SK-N-SH treated with all-trans-retinoic acid at 6 μM for 48 hours (cell line): ENCODE results near the gene ZC3H10.

Source experiments
- ATAC-seq: fragments of 200-7000 bp; cut with Tn5 transposase; 3 replicates; pipeline ENCODE4 v1.9.1; 2020; ENCODE audit warnings: mild to moderate bottlenecking, moderate library complexity
- ARNTL ChIP-seq: fragments of 450-650 bp; formaldehyde crosslinking; IDR thresholded peaks from 2 replicates; pipeline ENCODE4 v1.5.0; 2020; ENCODE audit warnings: low read depth, mild to moderate bottlenecking, moderate library complexity, borderline replicate concordance
- BACH2 ChIP-seq: fragments of 250-450 bp; sonication (Bioruptor Pico); IDR thresholded peaks from 2 replicates; pipeline ENCODE4 v1.9.0; 2021; ENCODE audit warnings: mild to moderate bottlenecking, borderline replicate concordance
- CREB5 ChIP-seq: fragments of 250-450 bp; sonication (Bioruptor Pico); IDR thresholded peaks from 2 replicates; pipeline ENCODE4 v1.5.1; 2020; ENCODE audit warnings: low read depth, mild to moderate bottlenecking, moderate library complexity
- CSDC2 ChIP-seq: fragments of 250-450 bp; sonication (Bioruptor Pico); IDR thresholded peaks from 2 replicates; pipeline ENCODE4 v1.5.0; 2020; ENCODE audit warnings: mild to moderate bottlenecking, moderate library complexity
- CSRNP3 ChIP-seq: fragments of 250-450 bp; sonication (Bioruptor Pico); IDR thresholded peaks from 2 replicates; pipeline ENCODE4 v1.5.1; 2021; ENCODE audit warnings: mild to moderate bottlenecking, moderate library complexity
- ISL1 ChIP-seq: fragments of 250-450 bp; sonication (Bioruptor Pico); IDR thresholded peaks from 2 replicates; pipeline ENCODE4 v2.1.2; 2022; ENCODE audit warnings: mild to moderate bottlenecking, moderate library complexity
- POU6F1 ChIP-seq: fragments of 250-450 bp; sonication (Bioruptor Pico); IDR thresholded peaks from 2 replicates; pipeline ENCODE4 v1.8.0; 2021; ENCODE audit warnings: low read depth, mild to moderate bottlenecking, moderate library complexity, borderline replicate concordance
- PPARA ChIP-seq: fragments of 250-450 bp; sonication (Bioruptor Pico); IDR thresholded peaks from 2 replicates; pipeline ENCODE4 v1.5.0; 2020; ENCODE audit warnings: mild to moderate bottlenecking, borderline replicate concordance
- RARB ChIP-seq: fragments of 250-450 bp; sonication (Bioruptor Pico); IDR thresholded peaks from 2 replicates; pipeline ENCODE4 v1.8.0; 2021; ENCODE audit warnings: mild to moderate bottlenecking, moderate library complexity
- SNAI2 ChIP-seq: fragments of 250-450 bp; sonication (Bioruptor Pico); IDR thresholded peaks from 2 replicates; pipeline ENCODE4 v1.5.0; 2020; ENCODE audit warnings: mild to moderate bottlenecking, moderate library complexity
- TCF4 ChIP-seq: fragments of 250-450 bp; sonication (Bioruptor Pico); IDR thresholded peaks from 2 replicates; pipeline ENCODE4 v1.8.0; 2021; ENCODE audit warnings: mild to moderate bottlenecking, moderate library complexity, borderline replicate concordance
- TOX ChIP-seq: fragments of 250-450 bp; sonication (Bioruptor Pico); IDR thresholded peaks from 2 replicates; pipeline ENCODE4 v1.8.0; 2021; ENCODE audit warnings: mild to moderate bottlenecking, moderate library complexity, borderline replicate concordance
- TSHZ2 ChIP-seq: fragments of 250-450 bp; sonication (Bioruptor Pico); IDR thresholded peaks from 2 replicates; pipeline ENCODE4 v1.5.0; 2020; ENCODE audit warnings: mild to moderate bottlenecking, moderate library complexity
- ZC3H10 ChIP-seq: fragments of 250-450 bp; sonication (Bioruptor Pico); IDR thresholded peaks from 2 replicates; pipeline ENCODE4 v1.5.1; 2021; ENCODE audit warnings: mild to moderate bottlenecking, moderate library complexity
- ZFP3 ChIP-seq: fragments of 250-450 bp; sonication (Bioruptor Pico); IDR thresholded peaks from 2 replicates; pipeline ENCODE4 v1.5.0; 2020; ENCODE audit warnings: mild to moderate bottlenecking, moderate library complexity
- ZFP30 ChIP-seq: fragments of 450-650 bp; formaldehyde crosslinking; IDR thresholded peaks from 2 replicates; pipeline ENCODE4 v1.5.0; 2022; ENCODE audit warnings: mild to moderate bottlenecking, moderate library complexity
- ZNF565 ChIP-seq: fragments of 450-650 bp; formaldehyde crosslinking; conservative IDR thresholded peaks from 2 replicates; pipeline ENCODE4 v1.5.0; 2020; ENCODE audit warnings: low read depth, mild to moderate bottlenecking, moderate library complexity
- ZNF70 ChIP-seq: fragments of 450-650 bp; formaldehyde crosslinking; IDR thresholded peaks from 2 replicates; pipeline ENCODE4 v1.5.0; 2020; ENCODE audit warnings: mild to moderate bottlenecking, moderate library complexity
- ZNF8 ChIP-seq: fragments of 450-650 bp; formaldehyde crosslinking; IDR thresholded peaks from 2 replicates; pipeline ENCODE4 v1.5.0; 2020; ENCODE audit warnings: mild to moderate bottlenecking, moderate library complexity
- TF ChIP-seq, protein P1 (sequence below): fragments of 250-450 bp; sonication (Bioruptor Pico); IDR thresholded peaks from 2 replicates; pipeline ENCODE4 v1.8.0; 2020; ENCODE audit warnings: mild to moderate bottlenecking, moderate library complexity, borderline replicate concordance

ZC3H10 gene

DNA sequence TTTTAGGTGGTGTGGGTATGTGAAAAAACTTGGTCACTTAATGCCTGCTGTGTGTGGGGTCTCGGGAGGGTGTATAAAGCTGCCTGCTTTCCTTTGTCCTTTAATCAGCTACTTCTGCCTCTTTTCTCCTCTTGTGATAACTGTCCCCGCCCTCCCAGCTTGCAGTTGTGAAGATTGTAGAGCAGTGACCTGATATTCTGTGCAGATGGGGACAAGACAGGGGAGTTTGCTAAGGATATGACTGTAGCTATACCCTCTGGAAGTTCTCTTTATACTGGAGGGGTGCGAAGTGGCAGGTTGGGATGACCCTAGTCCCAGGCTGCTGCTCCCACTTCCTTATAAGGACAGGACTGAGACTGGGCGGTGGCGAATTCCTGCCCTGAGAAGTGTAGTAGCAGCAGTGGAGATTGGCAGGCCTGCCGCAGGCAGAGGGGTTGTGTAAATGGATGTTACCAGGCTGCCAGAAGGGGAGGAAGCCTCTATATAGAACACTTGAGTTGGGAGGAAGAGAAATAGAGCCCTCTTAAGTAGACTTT lies 40.9 kb downstream of the ZC3H10 start:
- ATAC-seq = peak; percentile 57
- TF ChIP-seq ZC3H10 (CRISPR knock-in tag) = no peak
- TF ChIP-seq, all 23 proteins: peak for 0

- ATAC-seq = no peak
- TF ChIP-seq TSHZ2 = no peak
- TF ChIP-seq, protein P1, sequence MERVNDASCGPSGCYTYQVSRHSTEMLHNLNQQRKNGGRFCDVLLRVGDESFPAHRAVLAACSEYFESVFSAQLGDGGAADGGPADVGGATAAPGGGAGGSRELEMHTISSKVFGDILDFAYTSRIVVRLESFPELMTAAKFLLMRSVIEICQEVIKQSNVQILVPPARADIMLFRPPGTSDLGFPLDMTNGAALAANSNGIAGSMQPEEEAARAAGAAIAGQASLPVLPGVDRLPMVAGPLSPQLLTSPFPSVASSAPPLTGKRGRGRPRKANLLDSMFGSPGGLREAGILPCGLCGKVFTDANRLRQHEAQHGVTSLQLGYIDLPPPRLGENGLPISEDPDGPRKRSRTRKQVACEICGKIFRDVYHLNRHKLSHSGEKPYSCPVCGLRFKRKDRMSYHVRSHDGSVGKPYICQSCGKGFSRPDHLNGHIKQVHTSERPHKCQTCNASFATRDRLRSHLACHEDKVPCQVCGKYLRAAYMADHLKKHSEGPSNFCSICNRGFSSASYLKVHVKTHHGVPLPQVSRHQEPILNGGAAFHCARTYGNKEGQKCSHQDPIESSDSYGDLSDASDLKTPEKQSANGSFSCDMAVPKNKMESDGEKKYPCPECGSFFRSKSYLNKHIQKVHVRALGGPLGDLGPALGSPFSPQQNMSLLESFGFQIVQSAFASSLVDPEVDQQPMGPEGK = no peak
- TF ChIP-seq, all 23 proteins: peak for 0
Measured at GRCh38 chr12:56159482-56160192, 41.6 kb downstream of the ZC3H10 start.

DNA sequence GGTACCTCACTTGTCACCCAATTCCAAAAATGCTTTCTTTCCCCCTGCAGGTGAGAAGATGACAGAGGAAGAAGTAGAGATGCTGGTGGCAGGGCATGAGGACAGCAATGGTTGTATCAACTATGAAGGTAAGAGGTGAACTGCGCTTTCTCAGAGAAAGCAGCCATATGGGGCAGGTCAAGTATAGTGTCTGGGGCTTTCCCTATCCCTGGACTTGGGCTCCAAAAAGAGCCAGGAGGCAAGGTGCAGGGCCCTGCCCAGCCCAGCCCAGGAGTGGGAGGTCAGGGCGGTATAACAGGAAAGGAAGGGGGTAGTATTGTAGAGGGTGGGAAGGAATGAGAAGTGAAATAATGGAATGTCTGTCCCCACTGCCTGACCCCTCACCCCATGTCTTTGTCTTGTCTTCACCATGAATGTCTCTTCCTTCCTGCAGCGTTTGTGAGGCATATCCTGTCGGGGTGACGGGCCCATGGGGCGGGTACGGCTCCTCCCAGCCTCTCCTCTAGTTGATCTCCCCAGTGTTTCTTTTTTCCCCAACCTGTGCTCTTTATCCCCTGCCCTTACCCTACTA lies 42.2 kb downstream of the ZC3H10 start:
- TF ChIP-seq RARB (CRISPR knock-in tag) (0 out of 2 replicates have a peak, but pooled peaks have one; percentile 18), CSDC2 (CRISPR knock-in tag) (no peak)
- TF ChIP-seq, all 23 proteins: peak for 1
- ATAC-seq = no peak

DNA sequence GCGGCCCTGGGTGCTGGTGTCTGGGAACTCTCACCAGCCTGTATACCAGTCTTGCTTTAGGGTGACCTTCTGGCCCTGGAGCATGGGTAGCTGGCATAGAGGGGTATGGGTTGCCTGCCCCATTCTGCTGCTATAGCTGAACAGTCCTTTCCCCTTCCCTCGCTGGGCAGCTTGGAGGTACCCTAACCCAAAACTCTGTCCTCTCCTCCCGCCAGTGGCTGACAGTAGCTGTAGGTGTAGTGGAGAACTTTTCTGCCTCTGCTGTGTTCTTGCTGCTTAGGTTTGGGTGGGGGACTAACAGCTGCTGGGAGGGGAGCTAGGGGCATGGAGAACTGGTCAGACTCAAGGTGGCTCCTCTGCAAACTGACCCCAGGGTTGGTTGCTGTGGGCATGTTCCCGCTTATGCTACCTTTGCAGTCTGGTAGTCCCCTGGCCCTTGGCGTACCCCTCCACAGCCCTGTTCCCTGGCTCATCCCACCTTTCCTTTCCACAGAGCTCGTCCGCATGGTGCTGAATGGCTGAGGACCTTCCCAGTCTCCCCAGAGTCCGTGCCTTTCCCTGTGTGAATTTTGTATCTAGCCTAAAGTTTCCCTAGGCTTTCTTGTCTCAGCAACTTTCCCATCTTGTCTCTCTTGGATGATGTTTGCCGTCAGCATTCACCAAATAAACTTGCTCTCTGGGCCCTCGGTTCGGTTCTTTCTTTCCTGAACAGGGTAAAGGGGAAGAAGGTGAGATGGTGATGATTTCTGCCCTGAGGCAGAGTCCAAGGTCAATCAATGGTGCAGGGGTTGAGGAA lies 43.0 kb downstream of the ZC3H10 start:
- no peak for TF ChIP-seq ZNF70 (CRISPR knock-in tag)
- TF ChIP-seq TCF4 (CRISPR knock-in tag) = no peak
- no peak for TF ChIP-seq ZFP30 (CRISPR knock-in tag)
- TF ChIP-seq POU6F1 (CRISPR knock-in tag) = no peak
- TF ChIP-seq CSRNP3 (CRISPR knock-in tag) = no peak
- TF ChIP-seq SNAI2 (CRISPR knock-in tag) = no peak
- TF ChIP-seq ZNF565 (CRISPR knock-in tag) = no peak
- no peak for TF ChIP-seq RARB (CRISPR knock-in tag)
- TF ChIP-seq TOX (CRISPR knock-in tag) = no peak
- no peak for TF ChIP-seq PPARA (CRISPR knock-in tag)
- no peak for TF ChIP-seq ZC3H10 (CRISPR knock-in tag)
- no peak for TF ChIP-seq BACH2
- no peak for TF ChIP-seq ARNTL (CRISPR knock-in tag)
- TF ChIP-seq ISL1 (CRISPR knock-in tag) = no peak
- no peak for TF ChIP-seq CSDC2 (CRISPR knock-in tag)
- TF ChIP-seq TSHZ2 = no peak
- TF ChIP-seq ZNF8 (CRISPR knock-in tag) = no peak
- no peak for TF ChIP-seq ZFP3 (CRISPR knock-in tag)
- TF ChIP-seq CREB5 (CRISPR knock-in tag) = no peak
- no peak for ATAC-seq
